ENCODE results near the gene SLCO3A1. TPM values are rescaled to one million over a fixed set of nuclear protein-coding genes. Genes with fewer than 3 reads are reported as not detected.

The SLCO3A1 gene
- total RNA-seq, 2 experiments from 2014 or later: 4.2 to 4.8 TPM

- intact Hi-C loops (cut with micrococcal nuclease): no loop called here
- DNase-seq: no peak
- H3K9me3 Mint-ChIP-seq: peaks cover 2% of the 10 kb centered on the region
- TF ChIP-seq CTCF (IDR thresholded peaks at IDR 0.05): no peak
- POLR2A ChIA-PET: no interaction called here
- H3K4me3 Mint-ChIP-seq: no peak overlapping the region
- H3K4me1 Mint-ChIP-seq (ENCODE audit: low read depth): peaks cover 2% of the 10 kb centered on the region
- no peak overlapping the region for H3K27ac Mint-ChIP-seq
- no peak for ATAC-seq
- CTCF ChIA-PET: interaction anchor here (0.7 to 1.0 kb wide), 3 partner anchors 8 to 542 kb away, joined by 3 read pairs; no protein-coding TSS in a partner anchor
- peaks cover 1% of the 10 kb centered on the region for H3K36me3 Mint-ChIP-seq (ENCODE audit: low read depth)
- peaks cover 19% of the 10 kb centered on the region for H3K27me3 Mint-ChIP-seq
Measured at GRCh38 chr15:91844341-91844740, 9.2 kb upstream of the SLCO3A1 start.

- ATAC-seq: no peak
- Mint-ChIP-seq H3K27me3 (peaks cover 21% of the 10 kb centered on the region), H3K27ac (no peak overlapping the region), H3K9me3 (peaks cover 3% of the 10 kb centered on the region), H3K36me3 (ENCODE audit: low read depth) (peaks cover 1% of the 10 kb centered on the region), H3K4me3 (no peak overlapping the region), H3K4me1 (ENCODE audit: low read depth) (peaks cover 8% of the 10 kb centered on the region)
- ChIA-PET CTCF (interaction anchor here (1.0 kb wide), 2 partner anchors 8 to 542 kb away, joined by 3 read pairs; no protein-coding TSS in a partner anchor), POLR2A (no interaction called here)
- no peak for DNase-seq
- TF ChIP-seq CTCF (IDR thresholded peaks at IDR 0.05): no peak
- intact Hi-C loops (cut with micrococcal nuclease): no loop called here
Measured at GRCh38 chr15:91844928-91845327, 8.6 kb upstream of the SLCO3A1 start.

GRCh38 chr15:91845720-91846119, 7.8 kb upstream of the SLCO3A1 start:
- ChIA-PET CTCF (no interaction called here), POLR2A (no interaction called here)
- H3K4me1 Mint-ChIP-seq (ENCODE audit: low read depth): peaks cover 9% of the 10 kb centered on the region
- intact Hi-C loops (cut with micrococcal nuclease): no loop called here
- DNase-seq (no peak), ATAC-seq (no peak)
- H3K27ac Mint-ChIP-seq: no peak overlapping the region
- H3K27me3 Mint-ChIP-seq: peaks cover 17% of the 10 kb centered on the region
- H3K9me3 Mint-ChIP-seq: peaks cover 4% of the 10 kb centered on the region
- no peak overlapping the region for H3K4me3 Mint-ChIP-seq
- peaks cover 1% of the 10 kb centered on the region for H3K36me3 Mint-ChIP-seq (ENCODE audit: low read depth)
- no peak for TF ChIP-seq CTCF (IDR thresholded peaks at IDR 0.05)

GRCh38 chr15:91849180-91849579, 4.3 kb upstream of the SLCO3A1 start:
- no peak for DNase-seq
- Mint-ChIP-seq H3K4me3 (no peak overlapping the region), H3K4me1 (ENCODE audit: low read depth) (peaks cover 21% of the 10 kb centered on the region), H3K36me3 (ENCODE audit: low read depth) (no peaks in the 10 kb centered on the region), H3K27ac (no peak overlapping the region), H3K9me3 (peaks cover 2% of the 10 kb centered on the region), H3K27me3 (peaks cover 10% of the 10 kb centered on the region)
- intact Hi-C loops (cut with micrococcal nuclease): no loop called here
- POLR2A ChIA-PET: interaction anchor here (0.6 to 0.9 kb wide), 2 partner anchors 54 to 143 kb away, joined by 3 to 4 read pairs; no protein-coding TSS in a partner anchor
- CTCF ChIA-PET: interaction anchor here (0.6 to 6.0 kb wide), 19 partner anchors 9 to 537 kb away, joined by 3 to 41 read pairs (median 4); no protein-coding TSS in a partner anchor
- TF ChIP-seq CTCF (IDR thresholded peaks at IDR 0.05): no peak
- ATAC-seq: no peak

GRCh38 chr15:91849749-91850161, 3.8 kb upstream of the SLCO3A1 start:
- peak; percentile 55 for TF ChIP-seq CTCF (IDR thresholded peaks at IDR 0.05)
- peak overlapping the region; percentile 24 for H3K4me3 Mint-ChIP-seq
- intact Hi-C loops (cut with micrococcal nuclease): loop anchor here (10.0 kb wide), 2 partner anchors 145 to 545 kb away; no protein-coding TSS in a partner anchor

More at GRCh38 chr15:91849749-91850161, 3.8 kb upstream of the SLCO3A1 start:
- peaks cover 2% of the 10 kb centered on the region for H3K9me3 Mint-ChIP-seq
- H3K27me3 Mint-ChIP-seq: peaks cover 7% of the 10 kb centered on the region
- CTCF ChIA-PET: interaction anchor here (0.6 to 6.0 kb wide), 18 partner anchors 11 to 578 kb away, joined by 3 to 41 read pairs (median 4); no protein-coding TSS in a partner anchor
- peaks cover 27% of the 10 kb centered on the region for H3K4me1 Mint-ChIP-seq (ENCODE audit: low read depth)
- H3K36me3 Mint-ChIP-seq (ENCODE audit: low read depth): no peaks in the 10 kb centered on the region
- ATAC-seq (no peak), DNase-seq (peak; percentile 17)
- no peak overlapping the region for H3K27ac Mint-ChIP-seq
- POLR2A ChIA-PET: interaction anchor here (0.6 to 0.9 kb wide), 2 partner anchors 53 to 143 kb away, joined by 3 to 4 read pairs; no protein-coding TSS in a partner anchor

Data from activated CD8-positive, alpha-beta T cell treated with anti-CD3 and anti-CD28 coated beads for 36 hours (primary cell).